ENCODE data around the gene HCRT.
"Not testable (repeated sequence)": the region's sequence is repeated elsewhere in the genome, so short reads cannot be mapped to it uniquely, and the experiment has no call there.

The HCRT gene, protein sequence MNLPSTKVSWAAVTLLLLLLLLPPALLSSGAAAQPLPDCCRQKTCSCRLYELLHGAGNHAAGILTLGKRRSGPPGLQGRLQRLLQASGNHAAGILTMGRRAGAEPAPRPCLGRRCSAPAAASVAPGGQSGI

GRCh38 chr17:42184713-42185620 lies at the start of gene HCRT:
Gene HCRT (minus strand): TSS chr17:42185452. CDS start chr17:42185365, 87 bp downstream.
- DNase-seq = no peak

GRCh38 chr17:42233994-42234393 lies 48.7 kb upstream of the HCRT start:
- no peak for DNase-seq

- no peak for DNase-seq
These were observed 47.9 kb upstream of the HCRT start for GRCh38 chr17:42233156-42233555.

- no peak for DNase-seq
These were observed 45.0 kb upstream of the HCRT start for GRCh38 chr17:42230225-42230624.

DNA sequence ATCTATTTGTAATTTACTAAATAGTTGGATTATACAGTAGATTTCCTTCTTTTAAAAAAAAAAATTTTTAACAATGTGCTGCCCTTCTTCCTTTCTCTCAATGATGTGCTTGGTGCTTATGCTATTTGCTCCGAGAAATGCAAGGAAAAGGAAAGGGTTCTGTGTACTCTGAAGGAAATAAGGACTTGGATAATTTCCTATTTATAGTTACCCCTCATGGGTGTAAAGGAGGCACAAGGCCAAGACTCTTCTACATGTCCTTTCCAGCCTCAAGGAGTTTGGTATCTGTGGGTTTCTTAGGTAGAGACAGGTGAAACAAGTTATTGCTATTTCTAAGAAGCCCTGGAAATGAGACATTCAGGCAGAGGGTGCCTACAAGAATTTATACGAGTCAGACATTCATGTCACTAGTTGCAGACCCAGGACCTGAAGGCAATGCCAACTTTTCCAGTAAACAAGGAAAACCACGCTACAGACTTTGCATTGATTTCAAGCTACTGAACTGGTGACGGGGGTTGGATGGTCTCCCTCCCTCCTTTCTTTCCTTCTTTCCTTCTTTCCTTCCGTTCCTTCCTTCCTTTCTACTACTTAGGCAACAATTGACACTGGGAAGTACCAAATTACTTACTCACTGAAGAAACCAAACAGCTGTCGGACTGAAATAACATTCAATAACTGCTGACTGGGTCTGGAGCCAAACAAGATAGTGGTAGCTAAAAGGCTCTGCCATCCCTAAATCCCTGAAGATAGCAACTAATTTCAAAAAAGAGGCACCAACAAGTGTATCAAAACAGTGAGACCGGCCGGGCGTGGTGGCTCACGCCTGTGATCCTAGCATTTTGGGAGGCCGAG lies 42.8 kb upstream of the HCRT start:
- DNase-seq = no peak

DNA sequence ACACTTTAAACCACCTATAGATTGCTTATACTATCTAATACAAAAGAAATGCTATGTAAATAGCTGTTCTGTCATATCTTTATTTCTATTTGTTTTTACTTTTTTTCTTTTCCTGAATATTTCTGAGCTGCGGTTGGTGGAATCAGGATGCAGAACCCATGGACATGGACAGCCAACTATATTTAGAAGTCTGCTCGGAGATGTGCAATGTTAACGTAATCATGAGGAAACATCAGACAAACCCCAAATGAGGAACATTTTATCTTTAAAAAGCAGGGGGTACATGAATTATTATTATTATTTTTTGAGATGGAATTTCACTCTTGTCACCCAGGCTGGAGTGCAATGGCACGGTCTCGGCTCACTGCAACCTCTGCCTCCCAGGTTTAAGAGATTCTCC lies 40.4 kb upstream of the HCRT start:
- no peak for DNase-seq

GRCh38 chr17:42224651-42225050 lies 39.4 kb upstream of the HCRT start:
- DNase-seq = no peak

DNA sequence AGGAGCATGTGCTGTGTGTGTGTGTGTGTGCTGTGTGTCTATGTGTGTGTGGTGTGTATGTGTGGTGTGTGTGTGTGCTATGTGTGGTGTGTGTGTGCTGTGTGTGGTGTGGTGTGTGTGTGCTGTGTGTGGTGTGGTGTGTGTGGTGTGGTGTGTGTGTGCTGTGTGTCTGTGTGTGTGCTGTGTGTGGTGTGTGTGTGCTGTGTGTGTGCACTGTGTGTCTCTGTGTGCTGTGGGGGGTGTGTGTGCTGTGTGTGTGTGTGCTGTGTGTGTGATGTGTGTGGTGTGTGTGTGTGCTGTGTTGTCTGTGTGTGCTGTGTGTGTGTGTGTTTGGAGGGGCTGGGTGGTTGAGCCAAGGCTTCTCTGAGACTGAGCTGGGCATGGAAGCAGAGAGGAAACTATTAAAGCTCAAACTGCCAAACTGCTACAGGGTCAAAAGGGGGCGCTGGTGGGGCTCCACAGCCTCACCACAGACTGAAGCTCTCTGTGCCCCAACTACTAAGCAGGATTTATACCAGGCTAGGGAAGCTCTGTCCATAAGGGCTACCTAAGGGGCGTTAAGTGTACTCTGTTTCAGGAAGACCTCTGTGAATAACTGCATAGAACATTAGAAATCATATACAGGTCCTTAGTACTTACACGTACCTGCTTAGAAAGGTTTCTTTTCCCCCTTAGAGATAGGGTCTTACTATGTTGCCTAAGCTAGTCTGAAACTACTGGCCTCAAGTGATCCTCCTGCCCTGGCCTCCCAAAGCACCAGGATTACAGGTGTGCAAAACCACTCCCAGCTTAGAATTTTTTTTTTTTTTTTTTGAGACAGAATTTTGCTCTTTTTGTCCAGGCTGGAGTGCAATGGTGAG lies 36.9 kb upstream of the HCRT start:
- DNase-seq = peak; percentile 7 to 77

GRCh38 chr17:42219280-42219679 lies 34.0 kb upstream of the HCRT start:
- not testable (repeated sequence) for DNase-seq

DNA sequence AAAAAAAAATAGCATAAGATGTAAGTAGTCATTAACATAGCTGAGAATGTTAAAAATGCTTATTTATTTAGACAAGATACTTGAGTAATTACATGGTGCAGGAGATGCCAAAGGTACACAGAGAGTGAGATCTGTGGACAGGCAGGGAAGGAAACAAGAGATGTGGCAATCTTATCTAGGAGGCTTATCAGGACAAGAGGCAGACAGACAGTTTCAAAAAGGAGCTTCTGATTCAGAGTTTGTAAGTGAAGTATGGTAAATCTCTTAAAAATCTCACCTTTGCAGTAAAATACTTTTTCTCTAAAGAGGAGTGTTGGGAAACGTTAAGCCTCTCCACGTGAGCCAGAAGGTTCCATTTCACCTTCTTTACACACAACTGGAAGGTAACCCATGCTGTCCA lies 28.9 kb upstream of the HCRT start:
- no peak for DNase-seq

- no peak for DNase-seq
These were observed 27.1 kb upstream of the HCRT start for GRCh38 chr17:42212382-42212781.

GRCh38 chr17:42211921-42212341 lies 26.7 kb upstream of the HCRT start:
- DNase-seq = not testable (repeated sequence)

DNA sequence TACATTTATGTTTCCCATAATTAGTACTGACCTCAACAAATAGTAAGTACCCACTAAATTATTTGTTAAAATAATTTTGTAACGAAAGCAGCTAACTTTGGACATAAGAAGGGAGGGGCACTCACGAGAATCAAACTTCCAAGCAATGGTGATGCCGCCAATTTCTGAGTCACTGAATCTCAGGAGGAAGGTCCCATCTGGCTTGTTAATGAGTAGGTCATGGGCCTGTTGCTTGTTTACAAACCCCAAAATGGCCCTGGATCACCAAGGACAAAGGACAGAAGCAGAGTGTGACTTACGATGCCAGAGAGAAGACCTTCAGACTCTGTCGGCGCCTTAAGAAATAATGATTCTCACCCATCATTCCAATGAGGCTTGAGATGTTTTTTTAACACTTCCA lies 24.8 kb upstream of the HCRT start:
- no peak for DNase-seq

GRCh38 chr17:42206153-42206612 lies 20.9 kb upstream of the HCRT start:
- DNase-seq = not testable (repeated sequence)

DNA sequence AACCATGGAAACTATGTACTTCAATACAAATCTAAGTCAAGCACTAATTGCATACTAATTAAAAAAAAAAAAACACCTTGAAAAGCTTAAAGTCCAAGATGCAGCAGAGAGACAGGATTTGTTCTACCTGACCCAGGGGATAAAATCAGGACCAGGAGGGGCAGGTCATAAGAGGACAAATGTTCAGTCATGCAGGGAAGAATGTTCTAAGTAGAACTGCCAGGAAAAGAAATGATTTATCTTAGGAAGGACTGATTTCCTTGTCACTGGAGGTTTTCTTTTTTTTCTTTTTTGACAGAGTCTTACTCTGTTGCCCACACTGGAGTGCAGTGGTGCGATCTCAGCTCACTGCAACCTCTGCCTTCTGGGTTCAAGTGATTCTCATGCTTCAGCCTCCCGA lies 18.1 kb upstream of the HCRT start:
- no peak for DNase-seq

GRCh38 chr17:42202696-42203095 lies 17.4 kb upstream of the HCRT start:
- DNase-seq = no peak

- DNase-seq = no peak
These were observed 16.9 kb upstream of the HCRT start for GRCh38 chr17:42202159-42202558.

GRCh38 chr17:42201458-42201772 lies 16.2 kb upstream of the HCRT start:
- DNase-seq = no peak

- DNase-seq = no peak
These were observed 15.6 kb upstream of the HCRT start for GRCh38 chr17:42200706-42201457.

- DNase-seq = no peak
These were observed 14.3 kb upstream of the HCRT start for GRCh38 chr17:42199416-42200011.

DNA sequence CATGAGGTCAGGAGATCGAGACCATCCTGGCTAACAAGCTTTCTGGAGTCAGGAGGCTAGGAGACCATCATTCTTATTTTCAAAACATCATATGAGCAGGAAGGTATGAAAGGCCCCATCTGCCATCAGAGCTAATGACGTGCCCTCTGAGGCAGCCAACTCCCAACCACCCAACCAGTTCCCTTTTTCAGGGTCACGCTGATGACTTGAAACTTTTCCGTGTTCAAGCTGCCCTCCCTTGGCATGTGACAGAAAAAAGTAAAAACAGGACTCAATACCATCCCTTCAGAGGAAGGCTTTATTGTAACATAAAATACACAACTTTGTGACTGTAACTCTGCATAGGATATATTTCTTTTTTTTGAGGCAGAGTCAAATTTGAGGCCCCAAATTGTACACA lies 13.6 kb upstream of the HCRT start:
- peak in 1 of 2 donors; percentile 73 for DNase-seq

All from bone marrow (tissue), 2 donors.